B cell (primary cell): Measurements from ENCODE around the gene KRTDAP. TPM values are rescaled to one million over a fixed set of nuclear protein-coding genes. Genes with fewer than 3 reads are reported as not detected.

Experiments
- ATAC-seq: fragments of 200-7000 bp; cut with Tn5 transposase; one replicate; pipeline ENCODE4 v1.10.0; 2021; ENCODE audit warnings: low read depth, mild to moderate bottlenecking, moderate number of reproducible peaks, moderate library complexity
- CTCF ChIA-PET: fragments of 350-600 bp; sonication (Branson Sonifier 250); formaldehyde crosslinking; loops from one replicate; lab custom pipeline; 2021; ENCODE audit warnings: antibody characterized with exemption, inconsistent platforms; lab: Charles Lee
- POLR2A ChIA-PET: fragments of 350-600 bp; sonication (Branson Sonifier 250); formaldehyde crosslinking; loops from one replicate; lab custom pipeline; 2021; ENCODE audit warnings: antibody characterized with exemption; lab: Charles Lee
- DNase-seq: peaks from one replicate; pipeline ENCODE4 v3.0.0; 2013
- H2AFZ ChIP-seq: 2 replicates; pipeline ENCODE4 v1.6.1; 2012; ENCODE audit warnings: mild to moderate bottlenecking, low read depth, low read length; ENCODE audit not compliant: insufficient read depth, poor library complexity, severe bottlenecking
- H3K27ac ChIP-seq, 2 donors: 1 replicate in 1 of 2; 2 replicates in 1 of 2; pipeline ENCODE4 v1.5.1; 2012 to 2013; ENCODE audit warnings: low read length in 2 of 2, mild to moderate bottlenecking in 2 of 2, moderate library complexity in 1 of 2
- H3K27me3 ChIP-seq, 4 experiments: fragments of 200-600 bp in 1 of 4; sonication (generic) in 1 of 4; replicated peaks in 1 of 4; 1 replicate in 2 of 4; 2 replicates in 2 of 4; pipeline versions ENCODE4 v1.6.1 to v1.7.0; 2013 to 2016; ENCODE audit warnings: low read length in 3 of 4, mild to moderate bottlenecking in 2 of 4, mixed read lengths in 1 of 4, moderate library complexity in 1 of 4; ENCODE audit not compliant: insufficient read depth in 4 of 4, control insufficient read depth in 3 of 4; ENCODE audit errors: control extremely low read depth in 1 of 4
- H3K36me3 ChIP-seq, 2 experiments: replicated peaks in 1 of 2; 1 replicate in 1 of 2; 2 replicates in 1 of 2; pipeline versions ENCODE4 v1.6.1 to v1.7.1; 2013; ENCODE audit warnings: low read length in 1 of 2; ENCODE audit not compliant: insufficient read depth in 2 of 2, control insufficient read depth in 1 of 2; ENCODE audit errors: control extremely low read depth in 1 of 2, extremely low read depth in 1 of 2
- H3K4me1 ChIP-seq, 2 donors: fragments of 200-600 bp in 1 of 2; sonication (generic) in 1 of 2; 1 replicate in 1 of 2; 2 replicates in 1 of 2; pipeline versions ENCODE4 v1.5.1 to v1.6.1; 2013 to 2017; ENCODE audit warnings: low read length in 2 of 2; ENCODE audit not compliant: control insufficient read depth in 2 of 2, insufficient read depth in 2 of 2
- H3K4me2 ChIP-seq: replicated peaks from 2 replicates; pipeline ENCODE3; 2012; ENCODE audit warnings: mild to moderate bottlenecking, low read depth, low read length; ENCODE audit not compliant: poor library complexity, severe bottlenecking
- H3K4me3 ChIP-seq, 5 experiments: fragments of 200-600 bp in 1 of 5; sonication (generic) in 1 of 5; 1 replicate in 3 of 5; 2 replicates in 2 of 5; pipeline versions ENCODE4 v1.5.1 to v1.7.0; 2011 to 2016; ENCODE audit warnings: low read length in 4 of 5, mild to moderate bottlenecking in 4 of 5, low read depth in 2 of 5, control low read depth in 1 of 5, moderate library complexity in 1 of 5; ENCODE audit not compliant: insufficient read depth in 1 of 5; ENCODE audit errors: control extremely low read depth in 1 of 5, extremely low read depth in 1 of 5
- H3K79me2 ChIP-seq: fragments of 200-600 bp; sonication (generic); one replicate; pipeline ENCODE4 v1.6.0; 2016; ENCODE audit warnings: low read length; ENCODE audit not compliant: control insufficient read depth, insufficient read depth
- H3K9ac ChIP-seq: fragments of 200-600 bp; sonication (generic); 2 replicates; pipeline ENCODE4 v1.6.1; 2017; ENCODE audit warnings: mild to moderate bottlenecking, low read length, moderate library complexity
- H3K9me3 ChIP-seq, 3 donors: one replicate each; pipeline versions ENCODE4 v1.6.1 to v1.7.1; 2013; ENCODE audit warnings: low read length in 2 of 3; ENCODE audit not compliant: control insufficient read depth in 2 of 3, insufficient read depth in 1 of 3; ENCODE audit errors: control extremely low read depth in 1 of 3
- H4K20me1 ChIP-seq: 2 replicates; pipeline ENCODE4 v1.6.0; 2012; ENCODE audit warnings: mild to moderate bottlenecking, low read length; ENCODE audit not compliant: insufficient read depth, control insufficient read depth, poor library complexity, severe bottlenecking
- H3K27ac Mint-ChIP-seq: one replicate; pipeline ENCODE4 v1.8.0; 2021; ENCODE audit warnings: mixed read lengths
- H3K27me3 Mint-ChIP-seq: one replicate; pipeline ENCODE4 v1.8.0; 2021; ENCODE audit warnings: mixed read lengths
- H3K4me1 Mint-ChIP-seq: one replicate; pipeline ENCODE4 v1.8.0; 2021; ENCODE audit warnings: mixed read lengths
- H3K4me3 Mint-ChIP-seq: one replicate; pipeline ENCODE4 v1.8.0; 2021; ENCODE audit warnings: mixed read lengths
- H3K9me3 Mint-ChIP-seq: one replicate; pipeline ENCODE4 v1.8.0; 2022; ENCODE audit warnings: mixed read lengths; ENCODE audit not compliant: insufficient read depth
- CTCF ChIP-seq: fragments of 200-600 bp; IDR thresholded peaks from one replicate; pipeline ENCODE4 v1.8.0; 2022; ENCODE audit warnings: antibody characterized with exemption, mild to moderate bottlenecking
- EZH2 ChIP-seq: IDR thresholded peaks from 2 replicates; pipeline ENCODE4 v1.6.1; 2012; ENCODE audit warnings: borderline replicate concordance, low read depth, mild to moderate bottlenecking, moderate library complexity, low read length; ENCODE audit not compliant: insufficient read depth, poor library complexity, severe bottlenecking
- WGBS: methylation state at CpG from one replicate; pipeline ENCODE4 v1.1.5; 2013; ENCODE audit warnings: missing lambda C conversion rate; ENCODE audit not compliant: insufficient coverage; 5-methylcytosine and 5-hydroxymethylcytosine counted together
- intact Hi-C: fragments of 100-400 bp; cut with micrococcal nuclease; formaldehyde crosslinking; loops from one replicate; pipeline ENCODE4 v1.10.0; 2022
- polyA plus RNA-seq: library from polyadenylated mRNA; depleted of rRNA; stranded (reverse); fragments of >200 nt; gene quantifications from 2 replicates; pipeline ENCODE4 v1.2.3, GENCODE V29; 2012
- total RNA-seq, 2 donors: library from RNA; stranded (reverse); fragments of 120-200 nt in 1 of 2; gene quantifications; 1 replicate in 1 of 2; 2 replicates in 1 of 2; pipeline versions ENCODE4 v1.2.3 to v1.2.4, GENCODE V29; 2013 to 2022

Gene KRTDAP
- total and polyA plus RNA-seq, 2 donors (not counting 1 experiment from before 2014, with no cell fraction given): not detected

GRCh38 chr19:35531291-35531690, 41.0 kb upstream of the KRTDAP start:
- POLR2A ChIA-PET: no interaction called here
- CTCF ChIA-PET: interaction anchor here (1.5 kb wide), 1 partner anchor 21 kb away, joined by 4 read pairs; no protein-coding TSS in a partner anchor
- Mint-ChIP-seq H3K9me3 (no peaks in the 10 kb centered on the region), H3K27ac (no peak overlapping the region), H3K4me1 (peaks cover 15% of the 10 kb centered on the region), H3K27me3 (peaks cover 53% of the 10 kb centered on the region), H3K4me3 (no peak overlapping the region)
- intact Hi-C loops: no loop called here
- Histone ChIP-seq H4K20me1 (no peaks in the 10 kb centered on the region), H3K27ac (no peak overlapping the region), H3K4me2 (no peak overlapping the region), H3K27me3 (peaks cover 0 to 33% (median 6%) of the 10 kb centered on the region in 4 experiments), H3K9ac (no peak overlapping the region), H3K4me3 (no peak overlapping the region), H3K9me3 (peaks cover 0 to 2% (median 0%) of the 10 kb centered on the region in 3 donors), H2AFZ (no peak overlapping the region), H3K36me3 (no peaks in the 10 kb centered on the region), H3K79me2 (no peaks in the 10 kb centered on the region), H3K4me1 (peaks cover 10 to 14% of the 10 kb centered on the region in 2 donors)
- TF ChIP-seq EZH2 (no peak), CTCF (no peak)
- WGBS: 78% methylated on average over 5 of the region's 6 CpGs
- ATAC-seq: no peak
- DNase-seq: no peak

DNA sequence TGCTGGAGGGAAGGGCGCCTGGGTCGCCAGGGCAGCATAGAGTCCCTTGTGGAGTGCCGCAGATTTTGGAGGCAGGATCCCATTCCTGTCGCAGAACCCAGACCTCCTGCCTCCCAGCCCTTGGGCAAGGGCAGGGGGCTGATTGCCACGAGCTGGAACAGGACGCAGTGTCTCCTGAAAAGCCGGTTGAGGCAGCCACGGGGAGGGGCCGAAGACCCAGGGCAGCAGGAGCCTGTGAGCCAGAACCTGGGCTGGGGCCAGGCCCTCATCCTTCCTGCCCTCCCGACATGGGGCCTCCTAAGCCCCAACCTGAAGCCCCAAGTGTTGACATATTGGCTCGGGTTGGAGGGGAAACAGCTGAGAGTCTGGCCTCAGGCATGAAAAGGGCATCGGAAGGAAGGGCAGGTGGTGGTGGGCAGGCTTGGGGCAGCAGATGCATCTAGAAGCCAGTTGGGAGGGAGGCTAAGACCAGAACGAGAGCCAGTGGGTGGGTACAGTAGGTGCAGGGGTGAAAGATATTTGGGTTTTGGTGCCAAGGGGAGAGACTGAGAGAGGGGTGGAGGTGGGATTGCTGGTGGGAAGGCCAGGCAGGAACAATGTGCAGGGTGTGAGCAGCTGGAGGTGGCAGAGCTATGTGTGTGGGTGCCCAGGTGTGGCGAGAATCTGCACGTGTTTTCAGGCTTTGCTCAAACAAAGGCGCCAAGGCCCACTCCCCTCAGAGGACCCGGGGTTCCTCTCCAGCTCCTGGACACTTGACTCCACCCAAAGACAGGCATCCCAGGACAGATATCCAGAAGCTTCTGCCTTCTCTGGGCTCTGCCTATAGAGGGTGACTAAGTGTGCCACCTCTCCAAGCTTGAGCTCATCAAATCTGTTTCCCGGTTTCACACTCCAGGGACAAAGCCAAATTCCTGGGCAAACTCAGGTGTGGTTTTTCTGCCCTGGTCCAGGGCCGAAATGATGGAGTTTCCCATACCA, 39.3 kb upstream of the KRTDAP start:
- Mint-ChIP-seq H3K4me3 (no peak overlapping the region), H3K27me3 (peaks cover 54% of the 10 kb centered on the region), H3K9me3 (no peaks in the 10 kb centered on the region), H3K27ac (no peak overlapping the region), H3K4me1 (peaks cover 11% of the 10 kb centered on the region)
- Histone ChIP-seq H3K4me2 (no peak overlapping the region), H3K4me1 (peaks cover 10 to 14% of the 10 kb centered on the region in 2 donors), H3K27me3 (peaks cover 0 to 38% (median 6%) of the 10 kb centered on the region in 4 experiments), H3K36me3 (no peaks in the 10 kb centered on the region), H3K79me2 (no peaks in the 10 kb centered on the region), H3K27ac (no peak overlapping the region), H3K9ac (no peak overlapping the region), H2AFZ (no peak overlapping the region), H3K9me3 (peaks cover 0 to 2% (median 0%) of the 10 kb centered on the region in 3 donors), H3K4me3 (no peak overlapping the region), H4K20me1 (no peaks in the 10 kb centered on the region)
- POLR2A ChIA-PET: no interaction called here
- ATAC-seq (no peak), DNase-seq (no peak)
- TF ChIP-seq EZH2: no peak
- TF ChIP-seq CTCF: no peak
- CTCF ChIA-PET: interaction anchor here (1.5 kb wide), 1 partner anchor 19 kb away, joined by 4 read pairs; no protein-coding TSS in a partner anchor
- intact Hi-C loops: no loop called here
- WGBS: 39% methylated on average over 18 of the region's 19 CpGs
